Measurements from ENCODE around the gene PHF2.

Gene PHF2

DNA sequence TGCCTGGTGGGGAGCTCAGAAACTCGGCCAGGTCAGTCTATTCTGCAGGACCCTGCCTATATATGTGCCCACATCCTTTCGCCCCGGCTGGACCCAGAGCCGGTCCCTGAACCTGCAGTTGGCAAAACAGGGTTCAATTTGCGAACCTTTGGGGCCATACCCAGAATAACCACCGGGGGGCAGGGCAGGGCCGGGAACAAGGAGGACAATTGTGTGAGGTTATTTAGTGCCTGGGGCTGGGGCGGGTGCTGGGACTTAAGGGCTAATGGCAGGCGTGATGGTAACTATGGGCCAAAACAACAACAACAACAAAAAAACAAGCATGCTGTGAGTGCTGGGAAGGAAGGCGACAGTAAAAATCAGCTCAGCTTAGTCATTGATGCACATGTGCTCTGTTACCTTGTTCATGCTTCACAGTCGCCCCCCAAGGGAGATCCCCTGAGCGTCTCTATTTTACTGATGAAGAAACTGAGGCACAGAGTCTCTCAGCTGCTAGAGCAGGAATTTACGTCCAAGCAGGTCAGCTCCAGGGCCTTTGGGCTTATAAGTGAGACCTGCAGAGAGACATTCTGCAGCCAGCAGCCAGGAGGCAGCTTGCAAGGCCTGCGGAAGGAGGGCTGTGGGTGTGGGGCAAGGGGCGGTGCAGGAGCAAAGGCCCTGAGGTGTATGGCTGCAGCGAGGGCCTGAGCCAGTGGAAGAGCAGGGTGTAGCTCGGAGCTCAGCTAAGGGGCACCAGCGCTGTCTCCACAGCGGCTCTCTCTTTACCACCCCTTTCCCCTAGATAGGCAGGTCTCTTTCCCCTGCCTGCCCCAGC, 106.0 kb downstream of the PHF2 start:
- DNase-seq: peak; percentile 64

DNA sequence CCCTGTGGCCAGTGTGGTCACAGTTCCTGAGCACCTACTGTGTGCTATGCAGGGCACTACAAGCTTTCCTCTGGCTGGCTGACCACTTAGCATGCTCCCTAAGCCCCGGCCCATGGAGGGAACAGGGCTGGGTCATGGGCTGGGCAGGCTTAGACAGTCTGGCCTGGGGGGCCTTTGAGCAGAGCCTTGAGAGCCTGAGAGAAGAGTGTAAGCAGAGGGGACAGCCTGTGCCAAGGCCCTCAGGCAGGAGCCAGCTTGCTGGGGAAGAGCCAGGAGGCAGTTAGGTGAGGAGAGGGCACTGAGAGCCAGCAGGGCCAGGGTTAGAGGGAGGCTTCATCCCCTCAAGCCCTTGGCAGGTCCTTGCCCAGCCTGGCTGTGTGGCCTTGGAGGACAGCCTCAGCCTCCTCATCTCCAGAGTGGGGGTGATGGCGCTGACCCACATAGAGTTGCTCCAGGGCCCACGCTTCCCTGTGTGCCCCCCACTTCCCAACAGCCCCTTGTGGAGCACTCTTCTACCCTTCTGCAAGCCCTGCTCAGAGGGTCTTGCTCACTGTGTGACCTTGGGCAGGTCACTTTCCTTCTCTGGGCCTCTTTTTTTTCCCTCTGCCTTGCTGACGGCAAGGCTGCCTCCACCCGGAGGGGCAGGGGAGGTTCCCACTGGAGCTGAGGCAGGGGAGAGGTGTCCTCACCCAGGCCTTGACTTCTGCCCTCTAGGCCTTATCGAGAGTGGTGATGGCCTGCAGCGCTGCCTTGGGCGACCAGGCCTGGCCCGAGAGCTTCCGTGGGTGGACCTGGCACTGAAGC, 107.1 kb downstream of the PHF2 start:
- DNase-seq: no peak

DNA sequence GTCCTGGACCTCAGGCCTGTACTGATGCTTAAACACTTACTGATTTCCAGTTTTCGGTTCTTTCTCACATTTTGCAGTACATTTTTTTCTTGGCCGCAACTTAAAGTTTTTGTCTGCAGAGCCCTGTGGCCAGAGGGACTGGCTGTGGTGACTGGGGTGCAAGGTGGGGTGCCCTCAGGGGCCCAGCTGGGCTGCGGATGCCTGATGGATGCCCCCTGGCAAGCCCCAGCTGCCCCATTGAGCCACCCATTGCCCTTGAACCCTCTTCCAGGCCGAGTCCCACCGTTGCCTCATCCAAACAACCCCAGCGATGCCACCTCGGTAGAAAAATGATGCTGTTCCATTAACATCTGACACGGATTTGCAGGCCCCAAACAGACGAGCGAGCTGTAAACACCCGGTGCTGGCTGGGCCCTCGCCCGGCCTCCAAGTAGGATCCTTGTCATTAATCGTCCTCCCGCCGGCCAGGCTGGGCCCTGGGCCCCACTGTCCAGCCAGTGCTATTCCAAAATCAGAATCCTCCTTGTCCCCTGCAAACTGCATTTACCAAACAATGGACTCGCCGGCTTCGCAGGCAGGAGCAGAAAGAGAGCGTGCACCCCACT, 107.9 kb downstream of the PHF2 start:
- DNase-seq: no peak

DNA sequence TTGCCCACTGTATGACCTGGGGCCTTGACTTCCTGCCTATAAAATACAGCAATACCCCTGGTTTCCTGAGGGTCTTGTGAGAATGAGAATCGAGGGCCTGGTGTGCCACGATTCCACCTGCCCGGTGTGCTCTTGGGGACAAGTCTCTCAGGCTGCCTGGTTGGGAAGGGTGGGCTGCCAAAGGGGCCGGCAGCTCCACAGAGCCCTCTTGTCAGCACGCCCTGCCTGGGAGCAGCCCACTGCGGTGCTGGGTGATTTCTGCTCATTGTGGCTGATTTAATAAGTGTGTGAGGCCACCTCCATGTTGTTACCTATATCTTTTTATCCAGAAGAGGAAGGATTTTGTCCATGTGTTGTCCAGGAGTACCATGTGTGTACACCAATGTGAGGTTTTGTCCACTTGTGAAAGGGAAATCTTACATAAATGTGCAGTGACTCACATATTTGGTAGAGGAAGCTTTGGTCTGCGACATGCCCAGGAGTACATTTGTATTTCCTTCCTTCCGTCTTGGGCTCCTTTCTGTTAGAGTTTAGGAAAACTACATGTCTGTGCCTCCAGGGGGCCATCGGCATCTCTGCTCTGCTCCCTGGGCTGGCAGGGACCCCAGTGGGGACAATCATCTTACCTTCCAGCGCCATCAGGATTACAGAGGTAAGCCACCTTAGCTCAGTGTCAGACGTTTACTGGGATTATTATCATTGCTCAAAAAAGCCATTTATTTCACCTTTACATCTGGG, 108.6 kb downstream of the PHF2 start:
- DNase-seq: no peak

DNA sequence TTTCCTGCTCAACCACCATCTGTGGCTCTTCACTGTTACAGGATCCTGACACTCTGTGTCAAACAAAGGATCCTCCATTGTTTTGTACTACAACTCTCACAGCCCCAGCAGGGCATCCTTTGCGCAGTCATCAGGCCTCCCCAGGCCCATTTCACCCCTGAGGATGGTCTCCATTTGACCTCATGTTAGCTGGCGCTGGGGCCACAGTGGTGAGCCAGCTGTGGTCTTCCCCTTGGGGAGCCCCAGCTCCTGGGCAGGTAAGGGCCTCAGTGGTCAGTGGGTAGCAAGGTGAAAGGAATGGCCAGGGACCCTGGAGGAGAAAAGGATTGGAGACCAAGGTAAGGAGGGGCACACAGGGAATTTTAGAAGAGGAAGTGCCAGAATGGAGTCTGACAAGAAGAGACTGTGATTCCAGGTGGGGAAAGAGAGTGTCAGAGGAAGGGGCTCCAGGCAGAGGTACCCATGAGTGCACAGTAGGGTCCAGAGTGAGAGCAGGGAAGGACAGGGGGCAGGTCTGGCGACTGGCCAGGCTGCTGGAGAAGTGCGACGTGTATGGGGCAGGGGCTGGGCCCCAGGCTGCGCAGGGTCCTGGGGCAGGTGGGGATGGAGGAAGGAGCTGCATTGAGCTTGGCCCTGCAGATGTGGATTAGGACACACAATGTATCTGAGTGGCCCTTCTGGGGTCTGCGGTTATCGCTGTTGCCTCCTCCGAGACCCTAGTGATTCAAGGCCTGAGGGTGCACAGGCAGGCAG, 109.9 kb downstream of the PHF2 start:
- no peak for DNase-seq

DNA sequence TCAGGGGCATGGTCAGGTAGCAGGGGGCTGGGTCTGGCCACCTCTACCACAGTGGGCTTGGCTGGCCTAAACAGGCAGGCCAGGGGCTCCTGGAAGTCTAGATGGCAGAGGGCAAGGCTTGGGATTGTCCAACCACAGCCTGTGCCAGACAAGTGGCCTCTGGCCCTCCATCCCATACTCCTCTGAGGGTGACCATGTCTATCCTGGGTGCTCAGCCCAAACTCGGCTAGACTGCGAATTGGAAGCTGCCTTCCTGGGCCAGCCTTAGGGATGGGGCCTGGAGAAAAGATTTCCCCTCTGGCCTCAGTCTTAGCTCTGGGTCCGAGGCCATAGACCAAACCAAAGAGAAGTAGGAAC, 110.5 kb downstream of the PHF2 start:
- no peak for DNase-seq

DNA sequence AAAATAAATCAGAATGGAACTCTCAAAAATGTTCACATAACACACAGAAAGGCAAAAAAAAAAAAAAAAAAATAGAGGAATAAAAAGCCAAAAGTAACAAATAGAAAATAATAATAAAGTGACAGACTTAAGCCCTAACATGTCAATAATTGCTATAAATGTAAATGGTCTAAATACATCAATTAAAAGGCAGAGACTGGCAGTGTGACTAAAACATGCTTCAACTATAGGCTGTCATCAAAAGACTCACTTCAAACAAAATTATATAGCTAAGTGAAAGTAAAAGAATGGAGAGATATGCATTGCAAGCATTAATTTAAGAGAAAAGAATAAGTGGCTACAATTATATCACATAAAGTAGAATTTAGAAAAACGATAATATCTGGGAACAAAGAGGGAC, 114.2 kb downstream of the PHF2 start:
- DNase-seq: no peak

DNA sequence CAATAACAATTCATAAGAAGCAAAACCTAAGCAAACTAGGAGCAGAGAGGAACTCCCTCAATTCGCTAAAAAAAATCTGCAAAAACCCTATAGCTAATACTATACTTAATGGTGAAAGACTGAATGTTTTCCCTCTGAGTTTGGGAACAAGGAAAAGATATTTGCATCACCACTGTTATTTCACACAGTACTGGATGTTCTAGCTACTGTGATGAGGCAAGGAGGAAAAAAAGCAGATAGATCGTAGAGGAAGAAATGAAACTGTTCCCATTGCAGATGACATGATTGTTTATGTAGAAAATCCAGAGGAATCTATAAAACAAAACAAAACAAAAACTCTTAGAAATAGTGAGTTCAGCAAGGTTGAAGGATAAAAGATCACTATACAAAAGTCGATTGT, 116.7 kb downstream of the PHF2 start:
- DNase-seq: no peak

DNA sequence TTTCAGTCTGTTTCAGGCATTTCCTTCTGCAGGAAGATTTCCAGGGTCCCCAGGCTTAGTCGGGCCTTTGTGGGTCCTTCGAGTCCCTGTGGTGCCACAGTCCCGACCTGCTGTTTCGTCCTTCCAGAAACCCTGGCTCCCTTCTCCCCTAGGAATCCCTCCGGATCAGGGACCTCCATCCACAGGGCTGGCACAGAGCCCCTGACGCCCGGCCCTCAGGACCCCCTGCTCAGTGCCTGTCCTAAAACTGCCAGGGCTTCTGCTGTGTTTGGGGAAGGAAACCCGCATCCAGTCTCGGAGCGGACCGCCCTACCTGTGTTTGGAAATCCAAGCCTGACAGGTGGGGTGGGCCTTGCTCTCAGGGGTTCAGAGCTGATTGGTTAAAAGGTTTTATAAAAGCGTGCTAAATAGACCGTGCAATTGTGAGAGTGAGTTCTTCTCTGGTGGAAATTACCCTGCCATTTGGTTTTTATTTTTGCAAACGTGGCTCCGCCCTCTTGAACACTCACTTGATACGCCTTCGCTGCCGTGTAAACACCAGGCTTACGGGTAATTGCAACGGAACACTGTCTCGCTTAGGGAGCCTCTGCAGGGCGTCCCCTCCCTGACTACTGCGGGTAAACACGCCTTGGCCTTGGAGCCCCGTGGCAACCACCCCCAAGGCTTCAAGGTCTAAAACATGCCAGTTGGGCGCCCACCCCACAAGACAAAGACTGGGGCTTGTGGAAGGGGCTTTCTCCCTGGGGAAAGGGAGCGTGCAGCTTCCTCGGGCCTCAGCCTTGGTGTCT, 121.2 kb downstream of the PHF2 start:
- DNase-seq: no peak

DNA sequence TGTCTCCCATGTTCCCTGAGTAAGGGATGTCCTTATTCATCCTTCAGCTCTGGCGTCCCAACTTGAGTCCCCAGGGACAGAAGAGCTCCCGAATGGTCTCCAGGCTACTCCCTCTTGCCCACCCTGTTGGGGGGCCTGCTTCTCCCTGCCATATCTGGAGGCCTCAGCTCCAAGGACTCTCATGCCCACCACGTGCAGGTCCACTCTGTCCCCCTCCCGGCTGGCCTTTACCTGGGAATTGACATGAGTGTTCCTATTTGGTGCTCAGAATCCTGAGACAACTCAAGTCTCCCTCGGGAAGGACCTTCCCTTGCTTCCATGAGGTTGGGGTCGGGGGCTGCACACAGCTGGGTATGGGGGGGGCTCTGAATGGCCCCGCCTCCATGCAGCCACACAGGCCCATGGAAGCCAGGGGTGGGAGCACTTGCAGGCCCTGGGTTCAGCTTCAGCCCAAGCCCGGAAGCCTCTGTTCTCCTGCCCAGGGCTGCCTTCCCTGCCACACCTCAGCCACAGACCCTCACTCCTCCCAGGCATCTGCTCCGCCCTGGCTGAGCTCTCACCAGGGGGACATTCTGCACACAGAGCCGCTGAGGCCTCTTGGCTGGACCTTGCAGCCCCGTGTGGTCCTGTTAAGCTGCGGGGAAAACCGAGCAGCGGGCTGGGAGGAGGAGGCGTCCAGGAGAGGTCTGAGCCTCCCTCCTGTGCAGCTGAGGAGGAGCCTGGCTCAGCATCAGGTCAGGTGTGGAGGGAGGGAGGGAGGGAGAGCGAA, 121.9 kb downstream of the PHF2 start:
- no peak for DNase-seq

DNA sequence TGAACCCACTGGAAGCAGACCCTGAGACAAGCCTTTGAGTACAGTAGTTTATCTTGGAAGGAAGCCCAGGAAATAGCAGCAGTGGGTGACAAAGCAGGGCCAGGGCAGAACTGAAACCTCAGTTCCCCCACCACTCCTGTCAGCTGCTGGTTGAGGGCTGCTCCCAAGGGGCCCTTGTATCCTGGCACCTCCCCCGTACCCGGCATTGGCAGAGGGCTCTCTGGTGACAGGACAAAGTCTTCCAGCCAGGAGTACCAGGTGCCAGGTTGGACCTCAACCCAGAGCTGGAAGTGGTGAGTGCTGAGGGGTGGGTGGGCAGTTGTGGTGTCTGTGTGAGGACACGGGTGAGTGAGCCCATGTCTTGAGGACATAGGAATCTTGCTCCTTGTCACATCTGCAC, 123.3 kb downstream of the PHF2 start:
- no peak for DNase-seq

DNA sequence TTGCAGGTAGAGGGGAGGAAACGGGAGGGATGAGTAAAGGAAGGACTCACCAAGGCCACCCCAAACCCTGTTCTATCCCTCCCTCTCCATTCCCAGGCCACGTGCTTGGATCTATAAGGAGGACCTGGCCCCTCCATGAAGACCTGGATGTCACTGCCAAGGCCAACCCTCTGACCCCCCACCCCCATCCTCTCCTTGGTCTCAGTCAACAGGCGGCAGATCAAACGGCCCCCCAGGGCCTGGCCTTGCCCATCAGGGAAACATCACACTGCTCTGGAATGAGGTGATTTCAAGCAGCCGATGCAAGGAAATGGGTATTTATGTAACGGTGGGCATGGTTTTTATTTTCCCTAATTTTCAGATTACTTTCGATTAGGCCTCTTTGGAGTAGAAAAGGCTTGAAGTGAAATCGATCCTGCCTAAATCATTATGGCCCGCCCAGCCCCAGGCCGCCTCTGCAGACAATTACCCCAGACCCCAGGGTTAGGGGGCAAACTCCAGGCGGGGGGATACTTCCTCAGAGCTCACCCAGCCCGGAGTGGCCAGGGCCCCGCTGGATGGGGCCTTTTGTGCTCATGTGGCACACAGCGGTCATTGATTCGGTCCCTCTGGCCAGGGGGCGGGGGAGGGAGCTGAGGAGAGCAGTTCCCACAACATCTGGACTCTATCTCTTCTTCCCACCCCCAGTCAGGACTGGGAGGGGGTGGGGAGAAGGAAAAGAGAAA, 125.3 kb downstream of the PHF2 start:
- DNase-seq: no peak

DNA sequence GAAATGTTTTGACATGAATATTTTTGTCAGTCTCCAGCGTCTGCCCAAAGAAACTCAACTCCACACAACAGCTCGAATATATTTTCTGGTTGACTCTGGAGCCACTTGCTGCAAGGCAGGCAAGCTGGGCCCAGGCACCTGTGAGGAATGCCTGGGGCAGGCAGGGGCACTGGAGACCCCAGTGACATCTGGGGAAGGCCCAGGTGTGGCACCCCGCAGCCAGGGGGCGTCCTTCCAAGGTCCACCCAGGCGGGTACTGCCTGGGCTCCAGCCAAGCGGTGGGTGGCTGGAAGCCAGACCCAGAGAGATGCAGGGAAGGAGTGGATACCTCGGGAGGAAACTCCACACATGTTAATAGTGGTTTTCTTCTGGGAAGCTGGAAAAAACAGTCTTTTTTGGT, 125.9 kb downstream of the PHF2 start:
- DNase-seq: no peak

DNA sequence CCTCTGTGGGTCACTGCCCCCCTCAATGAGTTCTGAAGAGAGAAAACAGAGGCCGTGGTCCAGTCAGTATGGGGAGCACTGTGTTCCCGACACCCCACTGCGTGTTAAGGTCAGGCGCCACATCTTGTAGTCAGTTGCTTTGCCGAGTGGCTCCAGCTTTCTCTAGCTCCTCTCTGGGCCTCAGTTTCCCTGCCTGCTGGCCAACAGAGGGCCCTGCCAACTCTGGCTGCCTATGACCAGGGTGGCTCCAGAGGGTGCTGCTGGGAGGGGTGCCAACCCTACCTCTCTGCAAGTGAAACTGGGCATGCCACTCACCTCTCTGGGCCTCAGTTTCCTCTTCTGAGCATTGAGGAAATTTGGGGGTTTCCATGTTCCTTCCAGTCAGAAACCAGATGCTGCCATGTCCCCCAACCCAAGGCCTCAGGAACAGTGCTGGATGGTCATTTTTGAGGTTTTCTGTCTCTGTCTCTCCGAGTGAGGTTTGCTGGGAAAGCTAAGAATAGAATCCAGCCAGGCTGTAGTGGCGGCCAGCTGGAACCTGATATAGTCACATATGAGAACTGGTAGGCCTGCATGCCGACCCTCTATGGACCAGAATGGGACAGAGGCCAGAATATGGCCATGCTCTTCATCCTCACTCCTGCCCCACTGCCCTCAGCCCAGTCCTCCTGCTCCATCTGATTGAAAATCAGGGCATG, 132.1 kb downstream of the PHF2 start:
- DNase-seq: peak; percentile 59

DNA sequence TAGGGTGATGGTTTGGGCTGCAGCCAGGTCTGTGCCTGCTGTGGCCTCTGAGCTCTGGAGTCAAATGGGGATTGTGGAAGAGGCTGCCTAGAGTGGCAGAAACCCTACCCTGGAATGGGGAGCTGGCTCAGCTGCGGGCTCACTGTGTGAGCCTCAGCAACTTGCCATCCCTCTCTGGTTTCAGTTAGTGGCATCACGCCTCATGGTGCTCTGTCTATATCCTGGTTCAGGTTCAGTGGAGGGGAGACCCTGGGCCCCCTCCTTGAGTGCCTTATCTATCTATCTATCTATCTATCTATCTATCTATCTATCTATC, 132.6 kb downstream of the PHF2 start:
- DNase-seq: no peak

DNA sequence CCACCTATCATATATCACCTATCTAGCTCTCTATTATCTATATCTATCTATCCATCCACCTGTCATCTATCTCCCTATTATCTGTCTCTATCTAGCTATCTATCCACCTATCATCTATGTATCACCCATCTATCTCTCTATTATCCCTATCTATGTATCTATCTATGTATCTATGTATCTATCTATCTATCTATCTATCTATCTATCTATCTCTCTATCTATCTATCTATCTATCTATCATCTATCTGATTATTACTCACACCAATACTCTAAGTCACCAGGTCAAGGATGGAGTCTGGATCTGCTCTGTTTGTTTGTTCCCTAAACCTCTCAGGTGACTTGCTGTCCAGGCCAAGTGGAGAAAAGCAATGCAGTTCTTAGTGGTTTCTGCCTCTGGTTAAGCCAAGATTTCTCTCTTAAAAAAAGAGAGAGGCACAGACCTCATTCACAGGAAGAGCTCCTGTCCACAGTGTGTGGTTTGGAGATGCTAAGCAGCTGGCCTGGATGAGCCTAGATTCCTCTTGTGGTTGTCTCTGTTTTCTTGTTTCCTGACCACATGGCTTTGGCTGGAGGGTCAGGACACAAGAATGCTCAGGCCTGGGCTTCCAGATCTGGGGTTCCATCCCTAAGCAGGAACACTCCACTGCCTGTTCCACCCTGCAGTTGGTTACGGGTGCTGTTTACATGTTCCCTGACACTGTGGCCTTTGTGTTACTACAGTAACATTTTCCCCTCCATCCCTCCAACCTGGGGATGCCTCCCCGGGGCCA, 133.4 kb downstream of the PHF2 start:
- DNase-seq: peak; percentile 34

DNA sequence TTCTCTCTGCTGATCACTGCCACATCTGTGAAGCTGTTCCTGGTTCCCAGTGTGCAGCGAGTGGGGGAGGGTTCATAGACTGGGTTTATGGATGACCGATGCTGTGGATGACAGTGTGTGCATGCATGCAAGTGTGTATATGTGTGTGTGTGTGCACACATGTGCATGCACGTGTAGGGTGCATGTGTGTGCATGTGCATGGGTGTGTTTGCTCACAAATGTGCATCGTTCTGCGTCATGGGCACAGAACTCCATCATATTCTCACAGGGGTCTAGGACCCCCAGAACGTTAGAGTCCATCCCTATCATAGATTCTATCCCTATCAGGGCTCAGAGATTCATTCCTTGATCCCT, 134.0 kb downstream of the PHF2 start:
- no peak for DNase-seq

DNA sequence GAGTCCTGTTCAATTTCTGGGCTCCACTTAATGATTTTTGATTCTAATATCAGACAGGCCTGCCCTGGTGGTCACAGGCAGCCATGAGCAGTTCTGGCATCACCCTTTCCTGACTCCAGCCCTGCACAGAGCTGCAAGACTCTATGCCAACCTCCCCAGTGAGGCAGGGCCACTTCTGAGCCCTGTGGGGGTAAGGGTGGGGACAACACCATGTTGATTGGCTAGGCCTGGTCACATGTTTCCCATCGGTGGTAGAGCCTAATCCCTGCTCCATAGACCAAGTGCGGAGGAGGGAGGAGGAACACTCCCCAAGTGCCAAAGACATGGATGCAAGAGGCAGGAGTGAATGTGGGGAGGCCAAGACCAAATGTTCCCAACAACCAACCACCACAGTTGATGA, 134.6 kb downstream of the PHF2 start:
- DNase-seq: no peak

DNA sequence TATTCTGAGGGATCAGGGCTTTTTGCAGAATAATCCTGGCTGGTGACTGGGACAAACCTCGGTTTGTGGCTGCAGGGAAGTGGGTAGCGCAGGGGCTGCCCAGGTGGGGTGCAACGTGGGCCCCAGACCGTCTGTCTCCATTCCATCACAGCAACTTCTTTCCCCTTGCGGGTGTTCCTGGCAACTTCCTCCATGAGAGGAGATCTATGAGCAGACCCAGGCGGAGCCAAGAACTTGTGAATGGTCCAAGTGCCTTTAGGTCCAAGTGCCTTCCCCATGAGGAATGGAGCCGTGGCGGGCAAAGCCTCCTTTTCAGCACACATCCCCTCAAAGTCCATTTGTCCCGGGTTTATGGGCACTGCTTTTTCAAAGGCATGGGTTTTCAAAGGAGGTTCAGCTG, 136.5 kb downstream of the PHF2 start:
- DNase-seq: no peak
